Measurements from ENCODE around the gene PIGL. TPM values are rescaled to one million over a fixed set of nuclear protein-coding genes. Genes with fewer than 3 reads are reported as not detected.

PIGL gene
- total RNA-seq, 1 experiment from 2014 or later, result 16.0 TPM

DNA sequence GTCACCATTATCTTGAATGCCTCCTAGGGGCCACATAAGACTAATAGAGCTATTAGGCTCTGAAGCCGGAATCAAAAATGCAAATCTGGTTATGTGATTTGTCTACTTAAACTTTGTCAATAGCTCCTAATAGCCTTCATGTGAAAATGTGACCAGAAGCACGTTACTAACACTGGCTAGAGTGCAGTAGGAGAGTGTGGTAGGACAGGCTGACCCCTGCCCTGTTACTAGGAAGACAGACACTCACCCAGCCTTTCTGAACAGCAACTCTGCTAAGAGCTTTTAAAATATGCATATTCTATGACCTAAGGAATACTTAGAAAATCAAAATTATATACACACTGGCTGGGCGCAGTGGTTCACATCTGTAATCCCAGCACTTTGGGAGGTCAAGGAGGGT lies 110.0 kb downstream of the PIGL start:
- H3K4me1 Mint-ChIP-seq (ENCODE audit: low read depth, unreplicated experiment), result peaks cover 14% of the 10 kb centered on the region
- no peaks in the 10 kb centered on the region for H3K36me3 Mint-ChIP-seq (ENCODE audit: insufficient read depth, unreplicated experiment)
- TF ChIP-seq, protein P1, sequence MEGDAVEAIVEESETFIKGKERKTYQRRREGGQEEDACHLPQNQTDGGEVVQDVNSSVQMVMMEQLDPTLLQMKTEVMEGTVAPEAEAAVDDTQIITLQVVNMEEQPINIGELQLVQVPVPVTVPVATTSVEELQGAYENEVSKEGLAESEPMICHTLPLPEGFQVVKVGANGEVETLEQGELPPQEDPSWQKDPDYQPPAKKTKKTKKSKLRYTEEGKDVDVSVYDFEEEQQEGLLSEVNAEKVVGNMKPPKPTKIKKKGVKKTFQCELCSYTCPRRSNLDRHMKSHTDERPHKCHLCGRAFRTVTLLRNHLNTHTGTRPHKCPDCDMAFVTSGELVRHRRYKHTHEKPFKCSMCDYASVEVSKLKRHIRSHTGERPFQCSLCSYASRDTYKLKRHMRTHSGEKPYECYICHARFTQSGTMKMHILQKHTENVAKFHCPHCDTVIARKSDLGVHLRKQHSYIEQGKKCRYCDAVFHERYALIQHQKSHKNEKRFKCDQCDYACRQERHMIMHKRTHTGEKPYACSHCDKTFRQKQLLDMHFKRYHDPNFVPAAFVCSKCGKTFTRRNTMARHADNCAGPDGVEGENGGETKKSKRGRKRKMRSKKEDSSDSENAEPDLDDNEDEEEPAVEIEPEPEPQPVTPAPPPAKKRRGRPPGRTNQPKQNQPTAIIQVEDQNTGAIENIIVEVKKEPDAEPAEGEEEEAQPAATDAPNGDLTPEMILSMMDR (IDR thresholded peaks at IDR 0.05; ENCODE audit: unreplicated experiment), result no peak
- H3K9me3 Mint-ChIP-seq (ENCODE audit: low read depth, unreplicated experiment), result no peaks in the 10 kb centered on the region
- CTCF ChIA-PET, result no interaction called here
- DNase-seq, result no peak
- no peaks in the 10 kb centered on the region for H3K27me3 Mint-ChIP-seq (ENCODE audit: unreplicated experiment)
- intact Hi-C loops (cut with micrococcal nuclease; ENCODE audit: unreplicated experiment), result no loop called here
- no peak overlapping the region for H3K27ac Mint-ChIP-seq (ENCODE audit: unreplicated experiment)
- no peak overlapping the region for H3K4me3 Mint-ChIP-seq (ENCODE audit: low read depth, unreplicated experiment)
- BruUV-seq (replicated peaks), result no TSS peak

DNA sequence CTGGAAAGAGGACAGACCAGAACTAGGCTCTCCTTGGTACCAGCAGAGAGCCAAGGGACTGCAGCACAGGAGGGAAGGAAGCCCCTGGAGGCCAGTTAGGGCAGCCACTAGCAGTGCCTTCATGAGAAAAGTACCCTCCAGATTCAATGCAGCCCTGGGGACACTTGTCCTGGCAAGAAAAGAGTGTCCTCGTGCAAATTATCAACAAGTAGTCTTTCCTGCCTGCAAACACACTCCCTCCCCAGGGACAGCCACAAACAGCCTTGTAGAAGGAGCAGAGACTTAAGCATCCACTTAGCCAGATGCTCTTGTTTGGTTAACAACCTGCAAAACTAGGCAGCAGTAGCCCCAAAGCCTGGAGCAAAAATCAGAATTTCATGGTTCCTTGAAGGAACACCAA lies 112.0 kb downstream of the PIGL start:
- intact Hi-C loops (cut with micrococcal nuclease; ENCODE audit: unreplicated experiment), result no loop called here
- no peaks in the 10 kb centered on the region for H3K36me3 Mint-ChIP-seq (ENCODE audit: insufficient read depth, unreplicated experiment)
- no TSS peak for BruUV-seq (replicated peaks)
- TF ChIP-seq, protein P1 (IDR thresholded peaks at IDR 0.05; ENCODE audit: unreplicated experiment), result no peak
- no peak overlapping the region for H3K27ac Mint-ChIP-seq (ENCODE audit: unreplicated experiment)
- CTCF ChIA-PET, result no interaction called here
- no peaks in the 10 kb centered on the region for H3K27me3 Mint-ChIP-seq (ENCODE audit: unreplicated experiment)
- DNase-seq, result peak; percentile 1
- H3K9me3 Mint-ChIP-seq (ENCODE audit: low read depth, unreplicated experiment), result no peaks in the 10 kb centered on the region
- no peak overlapping the region for H3K4me3 Mint-ChIP-seq (ENCODE audit: low read depth, unreplicated experiment)
- H3K4me1 Mint-ChIP-seq (ENCODE audit: low read depth, unreplicated experiment), result peaks cover 14% of the 10 kb centered on the region

DNA sequence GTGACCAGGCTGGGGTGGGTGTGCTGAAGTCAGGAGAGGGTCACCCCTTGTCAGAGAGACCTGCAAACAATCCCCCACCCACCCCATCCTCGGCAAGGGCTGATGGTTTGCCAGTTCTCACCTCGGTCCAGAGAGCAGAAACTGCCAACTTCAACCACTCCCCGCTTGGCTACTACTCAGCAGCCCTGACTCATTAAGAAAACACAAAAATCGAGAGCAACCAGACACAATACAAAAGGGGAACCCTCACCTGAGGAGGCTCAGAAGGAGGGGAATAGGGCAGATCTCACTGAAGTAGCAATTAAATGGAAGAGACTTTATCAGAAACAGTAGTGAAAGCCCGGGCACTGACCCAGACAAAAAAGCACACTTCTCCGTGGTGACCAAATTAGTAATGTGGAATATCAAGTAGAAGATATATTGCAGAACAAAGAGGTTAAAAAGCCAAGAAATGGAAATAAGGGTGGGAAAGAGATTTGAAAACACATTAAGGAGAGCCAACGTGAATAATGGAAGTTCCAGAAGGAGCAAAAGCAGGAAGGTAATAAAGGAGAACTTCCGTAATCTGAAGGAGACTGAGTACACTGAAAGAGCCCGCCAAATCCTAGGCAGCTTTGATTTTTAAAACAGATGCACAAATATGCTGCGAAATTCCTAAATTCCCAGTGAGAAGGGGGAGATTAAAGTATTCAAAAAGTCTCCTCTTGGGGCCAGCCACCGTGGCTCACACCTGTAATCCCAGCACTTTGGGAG lies 112.7 kb downstream of the PIGL start:
- peak overlapping the region; percentile 64 for H3K27ac Mint-ChIP-seq (ENCODE audit: unreplicated experiment)
- no TSS peak for BruUV-seq (replicated peaks)
- H3K36me3 Mint-ChIP-seq (ENCODE audit: insufficient read depth, unreplicated experiment), result no peaks in the 10 kb centered on the region
- intact Hi-C loops (cut with micrococcal nuclease; ENCODE audit: unreplicated experiment), result no loop called here
- no peaks in the 10 kb centered on the region for H3K27me3 Mint-ChIP-seq (ENCODE audit: unreplicated experiment)
- no peak overlapping the region for H3K4me3 Mint-ChIP-seq (ENCODE audit: low read depth, unreplicated experiment)
- TF ChIP-seq, protein P1 (IDR thresholded peaks at IDR 0.05; ENCODE audit: unreplicated experiment), result no peak
- no peaks in the 10 kb centered on the region for H3K9me3 Mint-ChIP-seq (ENCODE audit: low read depth, unreplicated experiment)
- peak; percentile 11 for DNase-seq
- peaks cover 14% of the 10 kb centered on the region for H3K4me1 Mint-ChIP-seq (ENCODE audit: low read depth, unreplicated experiment)
- CTCF ChIA-PET, result no interaction called here

DNA sequence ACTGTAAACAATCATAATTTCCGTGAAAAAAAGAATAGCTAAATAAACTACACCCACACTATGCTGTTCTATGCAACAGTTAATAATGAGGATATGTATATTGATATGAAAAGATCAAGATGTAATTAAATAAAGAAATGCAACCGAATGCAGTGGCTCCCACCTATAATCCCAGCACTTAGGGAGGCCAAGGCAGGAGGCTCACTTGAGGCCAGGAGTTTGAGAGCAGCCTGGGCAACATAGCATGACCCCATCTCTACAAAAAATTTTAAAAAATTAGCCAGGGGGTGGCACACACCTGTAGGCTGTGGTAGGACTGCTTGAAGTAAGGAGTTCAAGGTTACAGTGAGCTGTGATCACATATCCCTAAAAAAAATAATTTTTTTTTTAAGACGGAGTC lies 121.4 kb downstream of the PIGL start:
- H3K4me1 Mint-ChIP-seq (ENCODE audit: low read depth, unreplicated experiment), result no peaks in the 10 kb centered on the region
- no TSS peak for BruUV-seq (replicated peaks)
- no peaks in the 10 kb centered on the region for H3K27me3 Mint-ChIP-seq (ENCODE audit: unreplicated experiment)
- H3K27ac Mint-ChIP-seq (ENCODE audit: unreplicated experiment), result no peak overlapping the region
- DNase-seq, result no peak
- intact Hi-C loops (cut with micrococcal nuclease; ENCODE audit: unreplicated experiment), result no loop called here
- CTCF ChIA-PET, result no interaction called here
- TF ChIP-seq, protein P1 (IDR thresholded peaks at IDR 0.05; ENCODE audit: unreplicated experiment), result no peak
- H3K36me3 Mint-ChIP-seq (ENCODE audit: insufficient read depth, unreplicated experiment), result no peaks in the 10 kb centered on the region
- H3K4me3 Mint-ChIP-seq (ENCODE audit: low read depth, unreplicated experiment), result no peak overlapping the region
- no peaks in the 10 kb centered on the region for H3K9me3 Mint-ChIP-seq (ENCODE audit: low read depth, unreplicated experiment)

Measured in Calu3 (cell line).